ENCODE results near the gene FHAD1. TPM values are rescaled to one million over a fixed set of nuclear protein-coding genes. Genes with fewer than 3 reads are reported as not detected.
A peak's percentile ranks its signal among the peaks of the same experiment; 100 is the strongest.

The FHAD1 gene
- total RNA-seq, 2 donors from 2014 or later = 4.4 TPM; not detected in 1

- TF ChIP-seq CTCF (IDR thresholded peaks at IDR 0.05) = no peak
These were observed 32.7 kb downstream of the FHAD1 start for GRCh38 chr1:15279576-15280230.

GRCh38 chr1:15280416-15280815, 33.4 kb downstream of the FHAD1 start:
- no peak overlapping the region for H3K27ac ChIP-seq
- peaks cover 0 to 5% of the 10 kb centered on the region in 2 donors for H3K4me1 ChIP-seq (ENCODE audit: control insufficient read depth in 1 of 2, low read depth in 2 of 2)
- no peak for TF ChIP-seq CTCF (IDR thresholded peaks at IDR 0.05)
- H3K4me3 ChIP-seq = no peak overlapping the region
- H3K27me3 ChIP-seq (replicated peaks; ENCODE audit: insufficient read depth) = no peaks in the 10 kb centered on the region
- DNase-seq (ENCODE audit: low spot score) (no peak), ATAC-seq (ENCODE audit: insufficient number of reproducible peaks, low FRiP score, low read depth) (no peak)
- no peaks in the 10 kb centered on the region for H3K36me3 ChIP-seq
- H3K9me3 ChIP-seq = no peaks in the 10 kb centered on the region

More at GRCh38 chr1:15279576-15280230, 32.7 kb downstream of the FHAD1 start:
- H3K27ac ChIP-seq = no peak overlapping the region
- no peaks in the 10 kb centered on the region for H3K27me3 ChIP-seq (replicated peaks; ENCODE audit: insufficient read depth)
- DNase-seq (ENCODE audit: low spot score) (no peak), ATAC-seq (ENCODE audit: insufficient number of reproducible peaks, low FRiP score, low read depth) (no peak)
- no peak overlapping the region for H3K4me3 ChIP-seq
- no peaks in the 10 kb centered on the region for H3K9me3 ChIP-seq
- peaks cover 0 to 5% of the 10 kb centered on the region in 2 donors for H3K4me1 ChIP-seq (ENCODE audit: control insufficient read depth in 1 of 2, low read depth in 2 of 2)
- no peaks in the 10 kb centered on the region for H3K36me3 ChIP-seq

- peaks cover 0 to 5% of the 10 kb centered on the region in 2 donors for H3K4me1 ChIP-seq (ENCODE audit: control insufficient read depth in 1 of 2, low read depth in 2 of 2)
- no peak overlapping the region for H3K27ac ChIP-seq
These were observed 35.0 kb downstream of the FHAD1 start for GRCh38 chr1:15282038-15282437.

GRCh38 chr1:15282810-15283474, 35.9 kb downstream of the FHAD1 start:
- Histone ChIP-seq H3K9me3 (no peaks in the 10 kb centered on the region), H3K36me3 (no peaks in the 10 kb centered on the region), H3K27me3 (replicated peaks; ENCODE audit: insufficient read depth) (no peaks in the 10 kb centered on the region), H3K4me3 (no peak overlapping the region), H3K27ac (no peak overlapping the region), H3K4me1 (ENCODE audit: control insufficient read depth in 1 of 2, low read depth in 2 of 2) (peaks cover 0 to 5% of the 10 kb centered on the region in 2 donors)
- ATAC-seq (ENCODE audit: insufficient number of reproducible peaks, low FRiP score, low read depth) = no peak
- no peak for DNase-seq (ENCODE audit: low spot score)
- no peak for TF ChIP-seq CTCF (IDR thresholded peaks at IDR 0.05)

More at GRCh38 chr1:15282038-15282437, 35.0 kb downstream of the FHAD1 start:
- ATAC-seq (ENCODE audit: insufficient number of reproducible peaks, low FRiP score, low read depth) (no peak), DNase-seq (ENCODE audit: low spot score) (no peak)
- Histone ChIP-seq H3K4me3 (no peak overlapping the region), H3K36me3 (no peaks in the 10 kb centered on the region), H3K9me3 (no peaks in the 10 kb centered on the region), H3K27me3 (replicated peaks; ENCODE audit: insufficient read depth) (no peaks in the 10 kb centered on the region)
- no peak for TF ChIP-seq CTCF (IDR thresholded peaks at IDR 0.05)

GRCh38 chr1:15283526-15283925, 36.5 kb downstream of the FHAD1 start:
- peak; percentile 31 for TF ChIP-seq CTCF (IDR thresholded peaks at IDR 0.05)
- ATAC-seq (ENCODE audit: insufficient number of reproducible peaks, low FRiP score, low read depth) (no peak), DNase-seq (ENCODE audit: low spot score) (no peak)
- no peaks in the 10 kb centered on the region for H3K36me3 ChIP-seq
- H3K4me3 ChIP-seq = no peak overlapping the region
- peaks cover 0 to 5% of the 10 kb centered on the region in 2 donors for H3K4me1 ChIP-seq (ENCODE audit: control insufficient read depth in 1 of 2, low read depth in 2 of 2)
- no peak overlapping the region for H3K27ac ChIP-seq
- no peaks in the 10 kb centered on the region for H3K27me3 ChIP-seq (replicated peaks; ENCODE audit: insufficient read depth)
- H3K9me3 ChIP-seq = no peaks in the 10 kb centered on the region
